ENCODE data around the gene HOXA6. TPM values are rescaled to one million over a fixed set of nuclear protein-coding genes. Genes with fewer than 3 reads are reported as not detected.

HOXA6 gene
- total RNA-seq, 6 experiments from 2014 or later, result not detected

DNA sequence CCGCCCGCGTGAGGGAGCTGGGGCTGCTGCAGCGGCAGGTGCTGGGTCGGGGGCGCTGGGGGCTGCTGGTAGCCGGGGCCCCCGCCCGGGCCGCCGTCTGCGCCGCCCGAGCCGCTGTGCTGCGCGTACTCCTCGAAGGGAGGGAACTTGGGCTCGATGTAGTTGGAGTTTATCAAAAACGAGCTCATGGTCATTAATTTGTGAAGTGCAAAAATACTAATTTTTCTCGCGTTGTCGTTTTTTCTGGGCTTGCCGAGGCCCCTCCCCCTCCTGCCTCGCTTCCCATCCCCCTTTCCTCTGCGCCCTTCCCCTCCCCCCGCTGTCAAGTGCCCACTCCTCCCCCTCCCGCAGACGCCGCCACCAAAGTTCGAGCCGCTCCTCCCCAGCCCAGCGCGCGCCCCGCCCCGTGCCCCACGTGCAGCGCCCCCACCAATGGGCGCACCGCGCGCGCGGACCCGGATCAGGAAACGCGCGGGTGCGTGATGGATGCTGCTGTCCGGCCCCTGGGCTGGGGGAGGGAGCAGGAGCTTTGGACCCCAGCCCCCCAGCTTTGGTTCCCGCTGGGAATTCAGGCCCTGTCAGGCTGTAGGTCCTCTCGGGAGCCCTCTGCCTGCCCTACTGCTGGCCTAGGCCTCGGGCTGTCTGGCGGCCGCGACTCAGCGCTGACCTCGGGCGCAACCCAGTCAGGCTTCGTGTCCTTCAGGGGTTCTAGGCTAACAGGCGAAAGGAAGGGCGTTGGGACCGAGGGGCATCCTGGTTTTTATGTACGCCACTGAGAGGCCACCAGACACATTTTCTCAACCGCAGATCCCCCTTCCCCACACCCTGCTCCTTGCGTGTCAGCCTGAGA, 16.8 kb downstream of the HOXA6 start, which contains the start of gene HOXA4:
HOXA4 (minus strand) TSS at position 218 of the 850 bp plus-strand sequence; CDS start at position 194, 24 bp downstream.
- no peaks in the 10 kb centered on the region for H3K9me3 ChIP-seq
- no peaks in the 10 kb centered on the region for H3K4me1 ChIP-seq
- intact Hi-C loops (cut with DNase I), result no loop called here
- H3K27me3 ChIP-seq, result peaks cover 0 to 24% of the 10 kb centered on the region in 2 donors
- DNase-seq (peak; percentile 81 to 88 (median 88)), ATAC-seq (peak; percentile 85 to 94 (median 92))
- 19% methylated on average over 51 of the region's 67 CpGs for WGBS (ENCODE audit: insufficient coverage, low coverage, low lambda C conversion rate, missing lambda C conversion rate)
- H3K27ac ChIP-seq, result peak within 1 kb of the TSS; percentile 66 to 81 (median 81)
- no peaks in the 10 kb centered on the region for H3K36me3 ChIP-seq
- H3K4me3 ChIP-seq, result peak within 1 kb of the TSS; percentile 38 to 54 (median 46)
- TF ChIP-seq, protein P1, sequence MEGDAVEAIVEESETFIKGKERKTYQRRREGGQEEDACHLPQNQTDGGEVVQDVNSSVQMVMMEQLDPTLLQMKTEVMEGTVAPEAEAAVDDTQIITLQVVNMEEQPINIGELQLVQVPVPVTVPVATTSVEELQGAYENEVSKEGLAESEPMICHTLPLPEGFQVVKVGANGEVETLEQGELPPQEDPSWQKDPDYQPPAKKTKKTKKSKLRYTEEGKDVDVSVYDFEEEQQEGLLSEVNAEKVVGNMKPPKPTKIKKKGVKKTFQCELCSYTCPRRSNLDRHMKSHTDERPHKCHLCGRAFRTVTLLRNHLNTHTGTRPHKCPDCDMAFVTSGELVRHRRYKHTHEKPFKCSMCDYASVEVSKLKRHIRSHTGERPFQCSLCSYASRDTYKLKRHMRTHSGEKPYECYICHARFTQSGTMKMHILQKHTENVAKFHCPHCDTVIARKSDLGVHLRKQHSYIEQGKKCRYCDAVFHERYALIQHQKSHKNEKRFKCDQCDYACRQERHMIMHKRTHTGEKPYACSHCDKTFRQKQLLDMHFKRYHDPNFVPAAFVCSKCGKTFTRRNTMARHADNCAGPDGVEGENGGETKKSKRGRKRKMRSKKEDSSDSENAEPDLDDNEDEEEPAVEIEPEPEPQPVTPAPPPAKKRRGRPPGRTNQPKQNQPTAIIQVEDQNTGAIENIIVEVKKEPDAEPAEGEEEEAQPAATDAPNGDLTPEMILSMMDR (IDR thresholded peaks at IDR 0.05), result no peak
- TF ChIP-seq POLR2A (IDR thresholded peaks at IDR 0.05), result peak; percentile 30

DNA sequence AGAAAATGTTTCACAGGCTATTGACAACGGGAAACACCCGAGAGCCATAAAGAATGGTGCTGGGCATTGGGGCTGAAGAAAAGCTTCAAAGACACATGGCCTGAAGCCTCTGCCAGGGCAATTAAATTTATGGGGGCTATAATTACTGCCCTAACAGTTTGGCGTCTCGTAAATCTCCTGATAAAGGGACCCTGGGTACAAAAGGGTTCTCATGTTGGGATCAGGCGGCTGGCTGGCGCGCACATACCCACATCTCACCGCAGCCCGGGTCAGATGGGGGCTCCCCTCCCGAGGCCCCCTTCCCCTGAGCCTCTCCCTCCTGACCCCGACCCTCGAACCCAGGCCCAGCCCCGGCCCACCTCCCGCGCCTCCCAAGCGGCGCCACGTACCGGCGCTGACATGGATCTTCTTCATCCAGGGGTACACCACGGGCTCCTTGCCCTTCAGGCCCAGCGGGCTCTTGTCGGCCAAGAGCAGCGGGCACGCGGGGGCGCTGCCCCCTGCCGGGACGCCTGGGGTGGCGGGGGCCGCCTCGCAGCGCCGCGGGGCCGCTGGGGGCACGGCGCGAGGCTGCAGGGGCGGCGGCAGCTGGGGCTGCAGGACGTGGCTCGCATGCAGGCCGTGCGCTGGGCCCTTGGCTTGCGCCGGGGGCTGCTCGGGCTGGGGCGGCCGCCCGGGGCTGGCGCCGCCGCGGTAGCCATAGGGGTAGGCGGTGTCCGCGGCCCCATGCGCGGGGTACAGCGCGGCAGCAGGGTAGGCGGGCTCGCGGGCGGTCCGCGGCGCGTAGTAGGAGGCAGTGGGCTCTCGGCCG, 17.6 kb downstream of the HOXA6 start:
- no peak for TF ChIP-seq POLR2A (IDR thresholded peaks at IDR 0.05)
- TF ChIP-seq, protein P1 (IDR thresholded peaks at IDR 0.05), result peak in 1 of 4 donors; percentile 21
- Histone ChIP-seq H3K27me3 (peaks cover 0 to 22% of the 10 kb centered on the region in 2 donors), H3K4me1 (no peaks in the 10 kb centered on the region)

DNA sequence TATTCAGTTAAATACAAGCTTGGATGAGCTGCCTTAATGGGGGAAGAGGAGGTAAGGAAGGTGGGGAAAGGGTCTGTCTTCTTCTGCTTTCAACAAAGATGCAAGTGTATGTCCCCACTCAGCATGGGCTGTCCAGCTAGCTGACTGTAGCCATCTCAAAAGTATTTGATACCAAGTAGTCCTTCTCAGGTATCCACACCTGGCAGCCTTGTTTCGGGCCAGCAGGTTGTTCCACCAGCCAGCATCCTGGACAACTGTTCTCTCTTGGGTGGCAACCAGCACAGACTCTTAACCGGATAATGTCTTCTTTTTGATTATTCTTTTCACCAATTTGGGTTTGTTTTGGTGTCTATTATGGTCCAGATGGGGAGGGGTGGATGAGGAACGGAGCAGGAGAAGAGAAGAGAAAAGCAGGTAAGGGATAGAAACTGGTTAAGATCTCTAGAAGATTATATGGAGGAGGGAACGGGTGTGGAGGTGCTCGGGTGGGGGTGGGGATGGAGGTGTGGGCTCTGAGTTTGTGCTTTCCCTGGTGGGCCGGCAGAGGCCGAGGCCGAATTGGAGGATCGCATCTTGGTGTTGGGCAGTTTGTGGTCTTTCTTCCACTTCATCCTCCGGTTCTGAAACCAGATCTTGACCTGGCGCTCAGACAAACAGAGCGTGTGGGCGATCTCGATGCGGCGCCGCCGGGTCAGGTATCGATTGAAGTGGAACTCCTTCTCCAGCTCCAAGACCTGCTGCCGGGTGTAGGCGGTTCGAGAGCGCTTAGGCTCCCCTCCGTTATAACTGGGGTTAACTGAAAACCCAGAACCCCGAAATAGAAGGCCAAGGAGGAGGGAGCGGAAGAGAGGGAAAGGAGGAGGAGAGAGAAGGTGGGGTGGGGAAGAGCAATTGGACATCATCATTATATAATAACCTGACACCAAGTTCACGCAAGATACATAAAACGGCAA, 18.5 kb downstream of the HOXA6 start:
- Histone ChIP-seq H3K9me3 (no peaks in the 10 kb centered on the region), H3K4me3 (peak overlapping the region in 2 of 3 donors; percentile 7 to 22), H3K27ac (no peak overlapping the region), H3K36me3 (no peaks in the 10 kb centered on the region), H3K27me3 (peaks cover 0 to 31% of the 10 kb centered on the region in 2 donors), H3K4me1 (no peaks in the 10 kb centered on the region)
- WGBS (ENCODE audit: insufficient coverage, low coverage, low lambda C conversion rate, missing lambda C conversion rate), result 38% methylated on average over 25 of the region's 28 CpGs
- TF ChIP-seq POLR2A (IDR thresholded peaks at IDR 0.05), result no peak
- TF ChIP-seq, protein P1 (IDR thresholded peaks at IDR 0.05), result no peak
- no peak for DNase-seq
- intact Hi-C loops (cut with DNase I), result no loop called here
- no peak for ATAC-seq

More for the DNA sequence above, 17.6 kb downstream of the HOXA6 start:
- DNase-seq, result no peak
- peak overlapping the region; percentile 40 to 81 (median 81) for H3K27ac ChIP-seq
- H3K9me3 ChIP-seq, result no peaks in the 10 kb centered on the region
- peak overlapping the region; percentile 38 to 50 (median 46) for H3K4me3 ChIP-seq
- intact Hi-C loops (cut with DNase I), result no loop called here
- 17% methylated on average over 11 of the region's 72 CpGs for WGBS (ENCODE audit: insufficient coverage, low coverage, low lambda C conversion rate, missing lambda C conversion rate)
- peak; percentile 9 to 18 (median 12) for ATAC-seq
- H3K36me3 ChIP-seq, result no peaks in the 10 kb centered on the region

DNA sequence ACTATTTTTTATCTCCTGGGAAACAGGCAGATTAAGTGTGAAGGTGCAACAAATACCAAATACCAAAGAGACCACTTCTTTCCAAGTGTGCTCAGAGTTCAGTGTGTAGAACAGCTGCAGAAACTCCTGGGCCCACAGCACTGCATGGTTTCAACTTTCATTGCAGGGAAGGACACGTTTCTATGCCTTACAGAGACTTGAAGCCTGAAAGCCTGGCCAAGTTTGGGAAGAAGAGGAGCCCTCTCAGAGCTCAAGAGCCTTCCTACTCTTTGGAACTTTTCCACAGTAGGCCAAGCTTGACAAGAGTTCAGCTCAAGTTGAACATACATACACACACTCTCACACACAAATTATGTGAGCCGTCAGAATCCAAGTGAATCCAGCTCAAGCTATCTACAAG, 19.5 kb downstream of the HOXA6 start:
- 17% methylated on average over 2 of the region's 2 CpGs for WGBS (ENCODE audit: insufficient coverage, low coverage, low lambda C conversion rate, missing lambda C conversion rate)
- H3K36me3 ChIP-seq, result no peaks in the 10 kb centered on the region

More for the DNA sequence above, 19.5 kb downstream of the HOXA6 start:
- no peak overlapping the region for H3K27ac ChIP-seq
- TF ChIP-seq, protein P1 (IDR thresholded peaks at IDR 0.05), result no peak
- TF ChIP-seq POLR2A (IDR thresholded peaks at IDR 0.05), result no peak
- H3K4me1 ChIP-seq, result no peaks in the 10 kb centered on the region
- no peak for ATAC-seq
- intact Hi-C loops (cut with DNase I), result no loop called here
- no peak overlapping the region for H3K4me3 ChIP-seq
- H3K27me3 ChIP-seq, result peaks cover 0 to 37% of the 10 kb centered on the region in 2 donors
- H3K9me3 ChIP-seq, result no peaks in the 10 kb centered on the region
- no peak for DNase-seq
